ENCODE results near the gene GLP1R. TPM values are rescaled to one million over a fixed set of nuclear protein-coding genes. Genes with fewer than 3 reads are reported as not detected.

The GLP1R gene
- total RNA-seq, 4 donors from 2014 or later, result 0.54 TPM; not detected in 3

- no peaks in the 10 kb centered on the region for H3K9me3 ChIP-seq
- H3K36me3 ChIP-seq, result no peaks in the 10 kb centered on the region
- H3K27ac ChIP-seq, result no peak overlapping the region
- H3K27me3 ChIP-seq, result no peaks in the 10 kb centered on the region
- peaks cover 0 to 9% (median 0%) of the 10 kb centered on the region in 3 donors for H3K4me1 ChIP-seq
- WGBS, 2 donors (ENCODE audit: low coverage in 1 of 2), result 88 to 90% methylated on average over 3 to 4 of the region's 4 CpGs
- H3K4me3 ChIP-seq, result no peak overlapping the region
- ATAC-seq, result no peak
- no peak for TF ChIP-seq POLR2A (IDR thresholded peaks at IDR 0.05)
- TF ChIP-seq CTCF (IDR thresholded peaks at IDR 0.05), result no peak
- no peak for TF ChIP-seq EP300 (IDR thresholded peaks at IDR 0.05)
- TF ChIP-seq POLR2AphosphoS5 (IDR thresholded peaks at IDR 0.05), result no peak
Observed at GRCh38 chr6:39093149-39093708, 44.6 kb downstream of the GLP1R start.

- TF ChIP-seq CTCF (IDR thresholded peaks at IDR 0.05) (no peak), POLR2A (IDR thresholded peaks at IDR 0.05) (no peak), EP300 (IDR thresholded peaks at IDR 0.05) (no peak), POLR2AphosphoS5 (IDR thresholded peaks at IDR 0.05) (no peak)
- Histone ChIP-seq H3K27me3 (no peaks in the 10 kb centered on the region), H3K4me3 (no peak overlapping the region), H3K9me3 (no peaks in the 10 kb centered on the region), H3K36me3 (no peaks in the 10 kb centered on the region), H3K4me1 (no peaks in the 10 kb centered on the region), H3K27ac (no peak overlapping the region)
- ATAC-seq, result no peak
Observed at GRCh38 chr6:39095578-39095977, 47.0 kb downstream of the GLP1R start.

GRCh38 chr6:39100358-39100757, 51.8 kb downstream of the GLP1R start:
- no peak overlapping the region for H3K4me3 ChIP-seq
- H3K27me3 ChIP-seq, result no peaks in the 10 kb centered on the region
- no peak overlapping the region for H3K27ac ChIP-seq
- peaks cover 0 to 15% (median 0%) of the 10 kb centered on the region in 3 donors for H3K4me1 ChIP-seq
- 76 to 80% methylated on average over 2 to 3 of the region's 3 CpGs for WGBS, 2 donors (ENCODE audit: low coverage in 1 of 2)
- H3K36me3 ChIP-seq, result peaks cover 0 to 25% of the 10 kb centered on the region in 2 donors
- no peaks in the 10 kb centered on the region for H3K9me3 ChIP-seq
- TF ChIP-seq POLR2AphosphoS5 (IDR thresholded peaks at IDR 0.05), result no peak
- no peak for TF ChIP-seq POLR2A (IDR thresholded peaks at IDR 0.05)
- TF ChIP-seq CTCF (IDR thresholded peaks at IDR 0.05), result no peak
- no peak for TF ChIP-seq EP300 (IDR thresholded peaks at IDR 0.05)
- no peak for ATAC-seq

DNA sequence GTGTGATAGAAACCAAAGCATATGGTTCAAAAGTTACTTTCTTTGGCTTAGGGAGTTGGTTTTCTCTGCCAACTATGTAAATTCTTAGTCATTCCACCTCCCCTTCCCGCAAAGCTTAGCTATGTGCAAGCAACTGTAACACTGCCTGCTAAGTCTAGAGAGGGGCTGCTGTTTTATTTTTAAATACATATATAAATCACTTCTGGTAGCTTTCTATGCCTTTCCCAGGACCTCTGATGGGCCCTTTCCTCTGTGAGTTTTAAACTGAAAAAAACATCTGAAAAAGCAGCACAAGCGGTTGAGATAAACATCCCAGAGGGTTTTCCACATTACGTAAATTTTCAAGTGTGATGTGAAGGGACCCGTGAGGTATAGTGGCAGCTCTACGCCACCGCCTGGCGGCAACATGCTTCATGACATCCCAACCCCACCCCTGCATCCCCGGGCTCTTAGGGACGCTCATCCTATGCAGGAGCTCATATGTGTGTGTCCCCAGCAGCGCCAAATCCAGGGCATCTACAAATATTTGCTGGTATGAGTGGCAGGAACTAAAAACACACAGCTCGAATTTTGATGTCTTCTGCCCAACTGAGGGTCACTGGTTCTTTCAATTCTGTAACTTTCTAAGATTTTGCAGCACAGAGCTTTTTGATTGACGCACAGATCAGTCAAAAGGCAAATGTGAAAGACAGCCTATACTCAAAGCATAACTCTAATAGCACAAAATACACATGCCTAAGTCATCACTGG, 53.7 kb downstream of the GLP1R start:
- 11 to 29% methylated on average over 10 to 11 of the region's 12 CpGs for WGBS, 2 donors (ENCODE audit: low coverage in 1 of 2)

More for the DNA sequence above, 53.7 kb downstream of the GLP1R start:
- no peaks in the 10 kb centered on the region for H3K27me3 ChIP-seq
- peaks cover 0 to 15% (median 0%) of the 10 kb centered on the region in 3 donors for H3K4me1 ChIP-seq
- H3K9me3 ChIP-seq, result no peaks in the 10 kb centered on the region
- no peak overlapping the region for H3K27ac ChIP-seq
- no peak overlapping the region for H3K4me3 ChIP-seq
- ATAC-seq, result peak; percentile 48
- H3K36me3 ChIP-seq, result peaks cover 0 to 29% of the 10 kb centered on the region in 2 donors
- TF ChIP-seq POLR2AphosphoS5 (IDR thresholded peaks at IDR 0.05) (peak; percentile 80), EP300 (IDR thresholded peaks at IDR 0.05) (no peak), CTCF (IDR thresholded peaks at IDR 0.05) (peak in 3 of 4 experiments; percentile 24 to 63 (median 55))
